ENCODE measurements around the gene RSPH3.
"Not testable (repeated sequence)": the region's sequence is repeated elsewhere in the genome, so short reads cannot be mapped to it uniquely, and the experiment has no call there.

The RSPH3 gene

DNA sequence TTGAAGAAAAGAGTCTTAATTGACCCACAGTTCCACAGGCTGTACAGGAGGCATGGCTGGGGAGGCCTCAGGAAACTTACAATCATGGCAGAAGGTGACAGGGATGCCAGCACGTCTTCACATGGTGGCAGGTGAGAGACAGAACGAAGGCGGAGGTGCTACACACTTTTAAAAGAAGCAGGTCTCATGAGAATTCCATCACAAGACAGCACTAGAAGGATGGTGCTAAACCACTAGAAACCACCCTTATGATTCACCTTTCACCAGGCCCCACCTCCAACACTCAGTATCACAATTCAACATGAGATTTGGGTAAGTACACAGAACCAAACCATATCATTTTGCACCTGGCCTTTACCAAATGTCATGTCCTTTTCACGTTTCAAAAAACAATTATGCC, 23.9 kb upstream of the RSPH3 start:
- DNase-seq: no peak

DNA sequence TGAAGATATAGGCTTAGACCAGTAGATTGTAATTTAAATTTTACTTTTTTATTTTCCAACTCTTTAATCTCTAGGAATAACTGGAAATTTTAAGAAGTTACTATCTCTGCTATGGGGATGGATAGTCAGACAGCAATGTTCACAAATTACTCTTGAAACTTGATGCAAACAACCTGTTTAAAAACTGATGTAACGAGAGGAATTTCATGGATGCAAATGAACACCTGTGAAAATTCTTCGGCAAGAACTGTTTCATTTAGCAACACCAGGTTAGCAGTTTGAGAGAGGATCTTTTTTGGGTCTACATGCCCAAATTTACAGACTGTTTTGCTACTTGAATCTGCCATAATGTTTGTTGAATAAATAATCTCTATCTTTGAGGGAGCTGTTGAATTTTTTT, 20.0 kb upstream of the RSPH3 start:
- DNase-seq: no peak

DNA sequence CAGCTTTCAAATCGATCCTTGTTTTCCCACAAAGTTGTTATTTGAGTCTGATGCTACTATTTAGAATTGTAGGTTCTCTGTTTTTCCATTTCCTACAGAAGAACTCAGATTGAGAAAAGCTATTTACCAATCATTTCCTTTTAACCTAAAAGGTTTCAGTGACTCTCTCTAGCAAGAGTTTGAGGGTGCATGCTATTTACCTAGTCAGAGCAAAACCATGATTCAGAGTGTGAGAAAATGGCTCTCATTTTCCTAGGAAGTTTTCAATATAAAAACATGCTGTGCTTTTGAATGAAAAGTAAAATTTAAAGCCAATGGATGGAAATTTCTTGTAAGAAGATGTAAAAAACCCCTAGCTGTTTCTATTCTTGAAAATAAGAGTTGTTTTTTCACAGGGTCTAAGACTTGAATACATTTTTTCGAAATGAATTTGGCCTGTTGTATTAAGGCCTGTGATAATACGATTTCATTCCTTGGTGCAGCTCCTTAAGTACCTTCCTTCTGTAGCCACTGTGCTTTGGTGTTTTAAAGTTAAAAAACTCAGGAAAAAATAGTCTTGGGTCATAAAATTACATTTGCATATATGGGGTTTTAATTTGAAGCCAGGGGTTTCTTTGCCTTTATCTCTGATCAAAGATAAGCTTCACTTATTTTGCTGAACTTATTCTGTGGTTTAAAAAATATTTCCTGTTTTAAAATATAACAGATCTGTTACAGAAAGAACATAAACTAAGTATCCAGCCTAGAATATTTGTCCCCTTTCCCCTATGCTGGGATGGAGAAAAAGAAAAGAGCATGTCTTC, 18.0 kb upstream of the RSPH3 start:
- no peak for DNase-seq

GRCh38 chr6:159014406-159014805, 14.4 kb upstream of the RSPH3 start:
- DNase-seq: no peak

DNA sequence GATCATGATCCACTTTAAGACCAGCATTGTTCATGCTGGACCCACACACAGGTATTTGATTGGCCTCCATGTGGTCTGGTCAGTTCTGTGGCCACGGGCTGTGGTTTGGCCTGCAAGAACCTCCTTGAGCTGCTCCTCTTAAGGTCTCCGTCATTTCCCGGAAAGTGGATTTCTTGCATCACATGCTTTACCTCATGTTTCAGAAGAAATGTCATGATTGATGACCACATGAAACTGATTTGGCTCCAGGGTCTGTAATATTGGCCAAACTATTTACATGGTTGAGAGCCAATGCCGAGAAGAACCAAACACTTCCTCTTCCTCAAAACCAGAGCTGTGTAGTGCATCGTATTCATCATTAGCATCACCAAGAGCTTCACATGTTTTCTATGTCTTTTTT, 13.2 kb upstream of the RSPH3 start:
- DNase-seq: no peak

DNA sequence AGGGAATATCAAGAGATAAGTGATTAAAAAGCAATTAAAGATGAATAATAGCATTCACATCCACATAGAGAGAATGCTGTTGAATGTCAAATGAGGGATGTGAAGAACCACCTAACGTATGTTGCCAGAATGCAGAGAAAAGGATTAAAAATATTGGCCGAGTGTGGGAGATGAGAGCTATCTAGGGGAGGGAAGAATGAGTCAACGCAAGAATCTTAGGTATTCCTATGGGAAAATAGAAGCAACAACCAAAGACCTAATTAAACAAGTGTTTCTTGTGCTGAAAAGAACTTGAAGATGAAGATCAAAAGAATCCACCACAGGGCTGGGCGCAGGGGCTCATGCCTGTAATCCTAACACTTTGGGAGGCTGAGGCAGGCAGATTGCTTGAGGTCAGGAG, 12.2 kb upstream of the RSPH3 start:
- no peak for DNase-seq

DNA sequence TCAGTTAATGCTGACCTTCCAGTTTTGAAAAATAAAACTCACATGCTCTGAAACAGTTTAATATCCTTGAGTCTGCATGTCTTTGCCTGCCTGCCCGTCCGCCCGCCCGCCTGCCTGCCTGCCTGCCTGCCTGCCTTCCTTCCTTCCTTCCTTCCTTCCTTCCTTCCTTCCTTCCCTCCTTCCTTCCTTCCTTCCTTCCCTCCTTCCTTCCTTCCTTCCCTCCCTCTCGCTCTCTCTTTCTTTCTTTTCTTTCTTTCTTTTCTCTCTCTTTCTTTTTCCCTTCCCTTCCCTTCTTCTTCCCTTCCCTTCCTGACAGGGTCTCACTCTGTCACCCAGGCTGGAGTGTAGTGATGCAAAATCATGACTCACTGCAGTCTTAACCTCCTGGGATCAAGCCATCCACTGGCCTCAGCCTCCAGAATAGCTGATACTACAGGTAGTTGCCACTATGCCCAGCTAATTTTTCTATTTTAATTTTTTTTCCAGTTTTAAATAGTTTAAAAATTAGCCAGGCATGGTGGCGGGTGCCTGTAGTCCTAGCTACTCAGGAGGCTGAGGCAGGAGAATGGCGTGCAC, 10.1 kb upstream of the RSPH3 start:
- not testable (repeated sequence) for DNase-seq

DNA sequence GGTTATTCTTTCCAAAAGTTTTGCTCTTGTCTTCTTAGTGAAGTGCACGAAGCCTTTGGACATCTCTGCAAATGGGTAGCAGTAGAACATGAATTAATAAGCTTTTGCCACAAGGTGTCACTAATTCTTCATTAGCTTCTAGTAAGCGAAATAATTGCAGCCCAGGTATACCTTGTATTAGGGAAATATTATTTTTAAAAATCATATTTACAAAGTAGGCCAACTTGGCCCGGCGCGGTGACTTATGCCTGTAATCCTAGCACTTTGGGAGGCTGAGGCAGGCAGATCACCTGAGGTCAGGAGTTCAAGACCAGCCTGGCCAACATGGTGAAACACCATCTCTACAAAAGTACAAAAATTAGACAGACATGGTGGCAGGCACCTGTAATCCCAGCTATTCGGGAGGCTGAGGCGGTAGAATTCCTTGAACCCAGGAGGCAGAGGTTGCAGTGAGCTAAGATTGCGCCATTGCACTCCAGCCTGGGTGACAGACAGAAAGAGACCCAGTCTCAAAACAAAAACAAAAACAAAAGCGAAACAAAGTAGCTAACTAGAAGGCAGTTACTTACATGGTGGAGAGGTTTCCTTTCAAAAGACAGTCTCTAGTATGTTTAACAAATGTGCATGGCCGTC, 8.8 kb upstream of the RSPH3 start:
- no peak for DNase-seq

DNA sequence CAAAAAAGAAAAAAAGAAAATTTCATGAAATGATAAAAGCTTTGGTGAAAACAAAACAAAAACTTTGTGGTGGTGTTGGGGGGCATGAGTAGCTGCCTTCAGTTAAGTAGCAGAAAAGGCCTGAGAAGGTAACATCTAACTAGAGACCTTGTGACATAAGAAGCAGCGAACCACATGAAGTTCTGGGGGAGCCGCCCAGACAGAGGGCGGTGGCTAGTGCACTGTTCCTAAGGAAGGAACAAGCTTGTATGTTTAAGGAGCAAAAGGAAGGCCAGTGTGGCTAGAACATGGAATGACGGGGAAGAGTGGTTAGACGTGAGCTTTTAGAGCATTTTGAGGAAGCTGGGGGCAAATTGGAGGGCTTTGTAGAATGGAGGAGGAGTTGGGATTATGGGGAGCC, 7.5 kb upstream of the RSPH3 start:
- DNase-seq: no peak

DNA sequence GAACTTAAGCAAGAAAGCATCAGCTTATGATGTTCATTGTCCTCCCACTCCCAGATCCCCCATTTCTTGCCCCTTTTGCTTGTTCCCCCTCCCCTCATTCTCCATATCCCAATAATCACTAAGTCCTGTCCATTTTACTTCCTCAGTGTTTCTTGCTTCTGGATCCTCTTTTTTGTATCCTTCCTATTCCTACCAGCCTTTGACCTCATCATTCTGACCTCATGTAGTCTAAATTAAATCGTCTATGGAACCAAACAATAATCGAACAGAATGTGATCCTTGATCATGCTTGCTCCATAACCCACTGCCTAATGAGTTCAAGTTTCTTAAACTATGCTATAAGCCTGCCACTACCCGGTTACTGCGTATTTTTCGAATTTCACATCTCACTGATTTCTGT, 5.4 kb upstream of the RSPH3 start:
- no peak for DNase-seq

DNA sequence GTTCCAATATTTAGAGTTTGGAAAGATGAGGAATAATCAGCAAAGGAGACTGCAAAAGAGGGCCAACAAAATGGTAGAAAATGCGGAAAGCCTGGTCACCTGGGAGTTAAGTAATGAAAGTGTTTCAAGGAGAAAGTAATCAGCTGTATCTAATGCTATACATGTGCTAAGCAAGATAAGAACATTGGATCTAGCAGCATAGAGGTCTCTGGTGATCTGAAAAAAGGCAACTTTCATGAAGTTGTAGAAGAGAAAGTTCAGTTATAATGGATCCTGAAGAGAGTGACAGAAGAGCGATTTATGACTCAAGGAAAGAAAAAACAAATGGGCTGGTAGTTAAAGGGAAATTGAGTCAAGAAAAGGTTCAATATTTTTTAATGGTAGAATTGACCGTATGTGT, 4.6 kb upstream of the RSPH3 start:
- DNase-seq: no peak

DNA sequence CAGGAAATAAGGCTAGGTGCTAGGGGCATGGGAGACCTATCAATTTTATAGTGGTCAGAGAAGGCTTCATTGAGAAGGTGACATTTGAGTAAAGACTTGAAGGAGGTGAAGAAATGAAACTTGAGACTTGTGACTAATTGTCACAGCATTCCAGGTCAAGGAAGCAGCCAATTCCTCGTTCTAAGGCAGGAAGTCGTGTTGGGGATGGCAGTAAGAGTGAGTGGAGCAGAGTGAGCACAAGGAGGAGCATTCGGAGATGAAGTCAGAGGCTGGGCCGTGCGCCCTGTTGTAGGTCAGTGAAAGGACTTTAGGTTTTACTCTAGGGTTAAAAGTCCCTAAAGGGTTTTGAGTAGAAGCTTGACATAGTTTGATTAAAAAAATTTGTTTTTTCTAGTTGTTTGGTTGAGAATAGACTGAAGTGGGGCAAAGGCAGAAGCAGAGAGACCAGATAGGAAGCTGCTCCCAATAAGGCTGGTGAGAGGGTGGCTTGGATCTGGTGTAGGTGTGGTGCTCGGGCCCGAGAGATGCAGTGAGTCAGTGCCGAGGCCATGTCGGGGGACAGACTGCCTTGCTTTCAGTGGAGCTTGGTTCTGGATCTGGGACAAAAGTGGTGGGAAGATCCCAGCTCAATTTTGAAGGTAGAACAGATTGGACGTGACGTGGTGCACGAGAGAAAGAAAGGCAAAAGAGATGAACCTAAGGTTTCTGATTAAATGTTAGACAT, 2.6 kb upstream of the RSPH3 start:
- no peak for DNase-seq

GRCh38 chr6:158999154-158999665, 792 bp downstream of the RSPH3 start:
- peak; percentile 43 for DNase-seq

DNA sequence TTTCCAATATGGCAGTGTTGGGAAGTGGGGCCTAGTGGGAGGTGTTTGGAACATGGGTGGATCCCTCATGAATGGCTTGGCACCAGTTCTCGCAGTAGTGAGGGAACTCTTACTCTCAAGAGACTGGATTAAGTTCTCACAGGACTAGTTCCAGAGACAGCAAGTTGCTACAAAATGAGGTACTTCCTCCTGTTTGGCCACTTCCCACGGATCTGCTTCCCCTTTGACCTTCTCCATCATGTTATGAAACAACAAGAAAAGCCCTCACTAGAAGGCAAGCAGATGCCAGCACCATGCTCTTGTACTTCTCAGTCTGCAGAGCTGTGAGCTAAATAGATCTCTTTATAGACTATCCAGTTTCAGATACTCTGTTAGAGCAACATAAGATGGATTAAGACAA, 3.1 kb downstream of the RSPH3 start:
- DNase-seq: no peak

- DNase-seq: no peak
These were observed 6.4 kb downstream of the RSPH3 start for GRCh38 chr6:158993639-158994038.

- no peak for DNase-seq
These were observed 8.8 kb downstream of the RSPH3 start for GRCh38 chr6:158991017-158991723.

DNA sequence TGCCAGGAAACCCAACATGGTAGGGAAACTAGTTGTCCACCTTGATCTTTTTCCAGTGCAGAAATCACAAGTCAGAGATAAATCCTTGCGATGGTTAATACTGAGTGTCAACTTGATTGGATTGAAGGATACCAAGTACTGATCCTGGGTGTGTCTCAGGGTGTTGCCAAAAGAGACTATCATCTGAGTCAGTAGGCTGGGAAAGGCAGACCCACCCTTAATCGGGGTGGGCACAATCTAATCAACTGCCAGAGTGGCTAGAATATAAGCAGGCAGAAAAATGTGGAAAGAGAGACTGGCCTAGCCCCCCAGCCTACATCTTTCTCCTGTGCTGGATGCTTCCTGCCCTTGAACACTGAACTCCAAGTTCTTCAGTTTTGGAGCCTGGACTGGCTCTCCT, 10.3 kb downstream of the RSPH3 start:
- DNase-seq: not testable (repeated sequence)

DNA sequence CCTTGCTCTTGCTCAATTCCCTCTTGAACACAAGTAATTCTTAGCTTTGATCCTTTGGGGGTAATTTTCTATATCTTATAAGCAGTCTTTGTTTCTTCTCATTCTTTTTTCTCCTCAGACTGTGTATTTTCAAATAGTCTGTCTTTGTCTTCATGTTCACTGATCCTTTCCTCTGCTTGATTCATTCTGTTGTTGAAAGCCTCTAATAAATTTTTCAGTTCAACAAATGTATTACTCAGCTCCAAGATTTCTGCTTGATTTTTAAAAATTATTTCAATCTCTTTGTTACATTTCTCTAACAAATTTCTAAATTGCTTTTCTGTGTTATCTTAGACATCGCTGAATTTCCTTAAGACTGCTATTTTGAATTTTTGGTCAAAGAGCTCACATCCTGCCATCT, 11.5 kb downstream of the RSPH3 start:
- DNase-seq: no peak

GRCh38 chr6:158987657-158988056, 12.3 kb downstream of the RSPH3 start:
- no peak for DNase-seq

DNA sequence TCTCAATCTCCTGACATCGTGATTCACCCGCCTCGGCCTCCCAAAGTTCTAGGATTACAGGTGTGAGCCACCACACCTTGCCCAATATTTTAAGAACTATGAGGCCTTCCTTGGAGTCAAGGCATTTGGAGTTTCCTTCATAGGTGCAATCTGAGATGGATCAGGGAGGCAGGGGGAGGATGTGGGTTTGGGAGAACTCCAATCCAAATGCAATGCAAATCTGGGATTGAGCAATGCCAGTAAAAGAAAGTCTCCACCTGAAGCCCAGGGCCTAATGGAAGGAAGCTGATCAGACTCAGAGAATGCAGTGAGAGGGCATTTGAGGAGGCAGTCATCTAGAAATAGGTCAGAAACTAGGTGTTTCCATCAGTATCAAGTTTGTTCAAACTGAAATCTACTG, 21.2 kb downstream of the RSPH3 start:
- no peak for DNase-seq

- no peak for DNase-seq
These were observed 22.6 kb downstream of the RSPH3 start for GRCh38 chr6:158977382-158977781.

All from NK-92 treated with Interleukin-12 subunit alpha and Interleukin-12 subunit beta, amount 100 ng/mL, for 24 hours (cell line).